ENCODE measurements around the gene TOR4A. TPM values are rescaled to one million over a fixed set of nuclear protein-coding genes. Genes with fewer than 3 reads are reported as not detected.

The TOR4A gene
- total RNA-seq, 1 donor from 2014 or later: 13.9 TPM

DNA sequence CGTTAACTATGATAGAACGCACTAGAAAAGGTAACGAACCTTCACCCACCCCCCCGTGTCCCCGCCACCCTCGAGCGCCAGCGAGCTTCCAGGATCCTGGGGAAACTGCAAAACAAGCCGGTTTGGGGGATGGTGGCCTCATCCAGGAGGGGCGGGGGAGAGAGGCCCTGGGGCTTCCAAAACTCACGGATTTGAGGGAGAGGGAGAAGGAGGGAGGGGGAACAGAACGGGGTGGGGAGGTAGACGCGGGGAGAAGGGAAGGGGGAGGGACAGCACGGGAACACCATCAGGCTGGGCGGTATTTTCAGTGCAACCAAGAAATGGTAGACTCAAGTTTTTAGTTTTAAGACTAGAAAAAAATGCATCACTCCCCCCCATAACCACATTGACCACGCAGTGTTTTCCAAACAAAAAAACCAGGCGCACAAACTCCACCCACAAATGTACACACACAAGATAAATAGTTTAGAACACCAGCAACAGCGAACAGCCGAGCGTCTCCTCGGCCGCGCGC lies 23.1 kb downstream of the TOR4A start:
- intact Hi-C loops (cut with DNase I): no loop called here

DNA sequence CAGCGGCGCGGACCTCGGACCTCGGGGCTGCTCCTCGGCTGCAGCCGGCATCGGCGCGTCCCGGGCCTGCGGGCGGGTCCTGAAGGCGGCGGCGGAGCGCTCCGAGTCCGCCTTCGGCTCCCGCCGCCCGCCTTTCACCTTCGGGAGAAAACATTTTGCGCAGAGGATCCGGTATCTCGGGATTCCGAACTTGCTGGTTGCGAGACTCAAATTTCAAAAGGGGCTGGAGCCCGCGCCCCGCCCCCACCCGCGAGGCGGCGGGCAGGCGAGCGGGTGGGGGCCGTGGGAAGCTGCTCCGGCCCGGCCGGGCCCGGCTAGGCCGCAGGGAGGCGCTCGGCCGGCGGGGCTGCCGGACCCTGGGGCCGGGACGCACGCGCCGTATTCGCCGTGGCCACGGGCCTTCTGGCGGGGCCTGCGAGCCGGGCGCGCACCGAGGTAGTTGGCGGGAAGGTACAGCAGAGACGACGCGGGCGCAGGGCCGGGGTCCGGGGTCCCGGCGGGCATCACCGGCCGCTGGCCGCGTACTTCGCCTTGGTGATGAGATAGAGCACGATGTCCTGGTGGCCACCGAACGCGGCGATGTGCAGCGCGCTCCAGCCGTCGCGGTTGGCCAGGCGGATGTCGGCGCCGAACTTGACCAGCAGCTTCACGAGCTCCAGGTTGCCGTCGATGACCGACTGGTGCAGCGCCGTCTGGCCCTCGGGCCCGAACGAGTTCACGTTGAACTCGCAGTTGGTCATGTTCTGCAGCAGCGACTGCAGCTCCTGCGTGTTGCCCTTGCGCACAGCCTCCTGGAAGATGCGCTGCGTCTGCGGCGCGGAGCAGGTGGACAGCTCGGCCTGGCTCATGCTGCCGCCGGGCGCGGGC lies 23.8 kb downstream of the TOR4A start:
- intact Hi-C loops (cut with DNase I): no loop called here
- DNase-seq (ENCODE audit: low spot score): no peak

More for the DNA sequence above, 23.1 kb downstream of the TOR4A start:
- no peak for DNase-seq (ENCODE audit: low spot score)

DNA sequence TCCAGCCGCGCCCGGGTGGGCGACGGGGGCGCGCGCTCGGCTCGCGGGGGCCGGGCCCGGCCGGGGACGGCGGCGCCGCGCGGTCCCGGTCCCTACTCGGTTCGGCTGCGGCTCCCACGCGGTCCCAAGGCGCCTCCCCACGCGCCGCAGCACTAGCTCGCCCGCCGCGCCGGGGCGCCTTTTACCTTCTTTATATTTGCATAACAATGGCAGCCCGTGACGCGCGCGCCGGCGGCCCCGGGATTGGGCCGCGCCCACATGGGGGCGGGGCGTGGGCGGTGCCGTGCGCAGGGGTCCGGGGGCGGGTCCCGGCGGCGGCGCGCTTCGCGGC lies 24.6 kb downstream of the TOR4A start, which contains the start of gene NRARP:
NRARP (minus strand) TSS at position 154 of the 331 bp plus-strand sequence. CDS start 343 bp downstream, outside the sequence.
- peak; percentile 93 for DNase-seq (ENCODE audit: low spot score)
- intact Hi-C loops (cut with DNase I): no loop called here

DNA sequence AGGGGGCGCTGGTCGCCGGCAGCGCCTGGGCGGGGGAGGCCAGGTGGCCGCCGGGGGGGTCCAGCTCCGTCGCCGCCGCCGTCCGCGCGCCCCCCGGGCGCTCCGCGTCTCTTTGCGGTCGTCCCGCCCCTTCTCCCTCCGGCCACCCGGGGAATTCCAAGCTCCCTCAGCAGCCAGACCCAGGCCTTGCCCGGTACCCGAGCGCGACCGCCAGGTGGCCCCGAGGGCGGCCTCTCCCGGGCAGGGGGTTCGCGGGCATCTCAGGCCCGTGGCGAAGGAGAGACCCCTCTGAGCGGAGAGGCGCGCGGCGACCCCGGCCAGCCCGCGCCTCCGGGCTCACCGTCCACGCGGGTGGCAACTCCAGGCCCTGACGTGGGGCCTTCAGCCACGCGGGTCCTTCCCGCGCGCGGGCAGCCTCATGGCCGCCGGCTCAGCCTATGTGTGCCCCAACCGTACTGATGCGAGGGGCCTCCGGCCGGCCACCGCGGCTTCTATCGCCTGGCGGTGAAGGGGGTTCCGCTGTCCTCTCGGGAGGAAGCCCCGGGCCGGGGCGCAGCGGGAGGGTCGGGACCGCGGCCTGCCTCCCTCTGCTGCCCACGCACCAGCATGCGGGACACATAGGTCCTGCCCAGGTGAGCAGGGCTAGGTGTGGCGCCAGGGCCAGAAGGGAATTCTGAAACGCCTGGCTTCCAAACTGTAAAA lies 25.1 kb downstream of the TOR4A start:
- no peak for DNase-seq (ENCODE audit: low spot score)
- intact Hi-C loops (cut with DNase I): no loop called here

DNA sequence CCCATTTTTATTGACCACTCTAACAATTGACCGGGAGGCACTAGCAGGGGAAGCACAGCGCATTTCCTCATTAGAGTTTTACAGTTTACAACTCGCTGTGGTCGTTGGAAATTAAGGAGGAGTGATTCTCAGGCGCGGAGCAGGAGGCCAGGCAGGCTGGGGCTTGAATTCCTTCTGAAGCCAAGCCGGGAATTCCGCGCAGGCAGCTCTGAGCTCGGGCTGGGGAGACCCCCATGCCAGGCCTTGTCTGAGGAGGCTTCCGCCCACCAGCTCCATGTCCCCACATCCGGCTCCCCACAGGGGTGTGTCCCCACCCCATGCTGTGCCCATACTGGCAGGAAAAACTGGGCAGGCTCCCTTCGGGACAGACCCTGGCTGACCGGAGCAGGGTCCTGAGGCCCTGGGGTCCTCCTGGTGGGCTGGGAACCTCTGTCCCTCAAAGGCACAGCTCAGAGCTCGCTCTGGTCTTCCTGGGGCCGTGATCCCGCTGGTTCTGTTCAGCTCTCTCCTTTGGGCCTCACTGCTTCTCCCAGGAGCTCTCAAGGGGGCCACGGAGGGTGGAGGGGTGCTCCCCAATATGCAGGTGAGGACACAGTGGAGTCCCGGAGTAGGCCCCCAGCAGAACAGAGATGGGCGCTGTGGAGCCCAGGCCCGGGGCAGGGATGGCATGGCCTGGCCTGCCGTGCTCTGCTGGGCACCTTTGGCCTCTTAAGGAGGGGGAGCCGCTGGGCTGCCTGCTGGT lies 25.8 kb downstream of the TOR4A start:
- DNase-seq (ENCODE audit: low spot score): peak; percentile 72
- intact Hi-C loops (cut with DNase I): no loop called here

DNA sequence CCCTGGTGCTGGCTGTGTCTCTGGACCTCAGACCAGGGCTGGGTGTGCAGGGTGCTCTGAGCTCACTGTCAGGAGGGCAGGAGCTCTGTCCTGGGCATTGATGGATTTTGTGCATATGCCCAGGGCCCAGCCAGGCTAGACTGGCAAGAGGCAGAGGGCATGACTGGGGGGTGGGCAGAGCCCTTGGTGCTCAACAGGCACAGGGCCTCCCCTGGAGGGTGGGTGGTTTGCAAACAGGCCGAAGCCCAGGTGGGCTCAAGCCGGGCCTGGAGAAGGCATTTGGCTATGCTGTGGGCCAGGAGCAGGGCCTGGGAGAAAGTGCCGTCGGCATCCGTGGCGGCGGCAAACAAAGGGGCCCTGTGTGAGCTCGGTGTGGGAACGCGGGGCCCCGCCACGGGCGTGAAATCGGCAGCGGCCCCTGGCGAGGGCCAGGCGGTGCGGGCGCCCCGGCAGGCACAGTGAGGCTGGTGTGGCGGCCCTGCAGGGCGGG lies 26.4 kb downstream of the TOR4A start:
- peak; percentile 58 for DNase-seq (ENCODE audit: low spot score)
- intact Hi-C loops (cut with DNase I): no loop called here

DNA sequence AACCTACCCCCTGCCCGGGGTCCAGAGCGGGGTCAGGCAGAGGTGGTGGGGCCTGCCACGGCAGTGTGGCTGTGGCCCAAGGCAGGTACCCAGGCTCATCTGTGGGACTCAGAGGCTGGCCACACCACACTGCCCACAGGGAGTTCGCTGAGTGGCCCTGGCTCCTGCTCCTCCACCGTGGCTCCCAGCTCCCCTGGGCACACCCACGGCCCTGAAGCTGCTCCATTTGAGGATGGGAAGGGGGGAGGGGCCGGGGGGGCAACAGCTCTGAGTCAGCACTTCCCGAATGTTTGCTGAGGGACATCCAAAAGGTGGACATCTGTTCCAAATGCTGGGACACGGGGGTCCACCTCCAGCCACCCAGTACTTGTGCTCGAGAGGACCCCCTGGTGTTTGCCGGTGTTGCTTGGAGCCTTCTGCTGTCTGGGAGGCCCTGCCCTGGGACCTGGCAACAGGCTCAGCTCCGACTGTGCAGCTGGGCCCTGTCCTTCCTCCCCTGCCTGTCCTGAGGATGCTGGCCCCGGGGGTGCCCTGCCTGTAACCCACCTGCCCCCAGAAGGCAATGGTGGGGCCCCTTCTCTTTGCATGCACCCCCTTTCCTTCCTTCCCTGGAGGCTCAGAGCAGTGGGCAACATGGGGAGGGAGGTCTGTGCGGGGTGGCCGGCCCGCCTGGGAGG lies 27.0 kb downstream of the TOR4A start:
- intact Hi-C loops (cut with DNase I): no loop called here
- DNase-seq (ENCODE audit: low spot score): peak; percentile 62

DNA sequence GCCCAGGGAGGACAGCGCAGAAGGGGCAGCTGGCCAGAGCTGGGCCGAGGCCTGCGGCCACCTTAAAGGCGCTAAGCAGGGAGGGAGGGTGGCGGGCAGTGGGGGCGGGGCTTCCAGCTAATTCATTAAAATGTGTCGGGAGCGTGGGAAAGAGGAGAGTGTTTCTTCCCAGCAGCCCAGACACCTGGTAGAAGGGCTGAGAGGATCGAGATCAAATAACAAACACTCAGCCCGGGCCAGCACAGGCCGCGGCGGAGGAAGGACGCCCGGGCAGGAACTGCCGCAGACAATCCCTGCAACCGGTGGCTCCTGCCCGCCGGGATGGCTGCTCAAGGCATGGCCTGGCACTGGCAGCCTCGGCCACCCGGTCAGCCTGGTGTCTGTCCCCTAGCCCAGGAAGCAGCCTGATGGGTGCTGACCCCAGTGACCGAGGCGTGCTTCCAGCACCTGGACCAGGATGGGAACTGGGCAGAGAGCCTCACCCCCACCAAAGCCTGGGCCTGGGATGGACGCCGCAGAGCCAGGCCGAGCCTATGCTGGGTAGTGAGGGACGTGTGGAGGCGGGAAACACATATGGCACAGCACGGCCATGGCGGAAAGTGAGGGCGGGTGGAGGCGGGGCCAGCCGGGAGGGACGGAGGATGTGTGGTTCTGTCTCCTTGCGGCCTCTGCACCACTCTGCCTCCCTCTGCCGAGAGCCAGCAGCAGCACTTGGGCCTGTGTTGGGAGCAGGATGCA lies 27.7 kb downstream of the TOR4A start:
- peak; percentile 75 for DNase-seq (ENCODE audit: low spot score)
- intact Hi-C loops (cut with DNase I): no loop called here

DNA sequence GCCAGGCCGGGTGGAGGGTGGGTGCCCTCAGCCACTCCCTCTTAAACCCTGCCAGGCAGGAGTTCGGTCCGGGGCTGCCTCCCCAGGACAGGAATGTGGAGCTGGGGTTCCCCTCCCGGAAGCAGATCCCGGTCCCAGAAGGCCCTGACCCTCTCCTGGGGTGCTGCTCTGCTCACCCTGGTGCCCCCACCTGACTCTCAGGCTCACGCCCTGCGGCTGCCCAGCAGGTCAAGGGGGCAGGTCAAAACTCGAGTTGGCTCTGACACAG lies 28.2 kb downstream of the TOR4A start:
- intact Hi-C loops (cut with DNase I): no loop called here
- DNase-seq (ENCODE audit: low spot score): no peak

DNA sequence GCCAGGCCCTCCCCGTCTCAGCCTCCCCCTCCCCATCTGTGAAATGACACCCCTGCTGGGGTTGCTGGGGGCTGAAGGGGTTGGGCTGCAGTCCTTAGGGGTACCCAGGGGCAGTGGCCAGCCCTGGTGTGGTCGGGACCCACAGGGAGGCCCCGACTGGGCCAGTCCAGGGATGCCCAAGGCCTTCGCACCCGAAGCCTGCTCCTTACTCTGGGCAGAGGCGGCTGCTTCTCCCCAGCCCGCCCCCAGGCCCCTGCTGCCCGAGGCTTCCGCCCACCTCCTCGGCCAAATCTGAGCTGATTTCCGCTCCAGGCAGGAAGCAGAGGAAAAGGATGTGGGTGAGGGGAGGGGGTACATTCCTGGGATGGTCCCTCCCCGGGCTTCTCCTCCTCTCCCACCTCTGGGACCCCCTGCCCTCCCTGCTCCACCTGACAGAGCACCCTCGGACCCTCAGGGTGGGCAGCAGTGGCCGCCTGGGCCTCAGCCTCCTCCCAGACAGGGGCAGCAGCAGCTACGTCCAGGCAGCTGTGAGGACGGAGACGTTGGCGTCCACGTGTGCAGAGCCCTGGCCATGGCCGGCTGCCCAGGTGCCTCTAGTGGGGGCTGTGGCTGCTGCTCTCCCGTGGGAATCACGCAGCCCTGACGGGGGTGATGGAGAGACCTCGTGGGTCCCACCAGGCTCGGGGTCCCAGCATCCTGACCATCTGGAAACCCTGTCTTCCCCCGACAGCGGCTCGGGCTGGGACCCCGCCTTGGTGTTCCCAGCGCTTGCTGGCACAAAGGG lies 28.7 kb downstream of the TOR4A start:
- DNase-seq (ENCODE audit: low spot score): no peak
- intact Hi-C loops (cut with DNase I): no loop called here

DNA sequence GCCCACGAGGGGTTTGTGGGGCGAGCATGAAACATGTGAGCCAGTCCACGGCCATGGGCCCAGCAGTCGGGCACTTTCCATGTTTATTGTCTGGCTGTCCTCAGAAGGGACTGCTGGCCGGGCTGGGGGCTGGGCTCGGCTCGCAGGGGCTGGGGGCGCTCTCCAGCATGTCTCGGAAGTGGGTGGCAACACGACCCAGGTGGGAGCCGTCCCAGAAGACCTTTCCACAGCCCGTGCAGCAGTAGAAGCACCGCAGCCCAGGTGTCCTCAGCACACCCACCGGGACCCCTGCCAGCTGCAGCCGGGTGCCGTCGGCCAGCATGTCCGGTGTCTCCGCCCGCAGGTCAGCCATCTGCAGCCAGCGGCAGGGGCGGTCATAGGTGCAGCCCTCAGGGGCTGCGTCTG lies 29.3 kb downstream of the TOR4A start:
- no peak for DNase-seq (ENCODE audit: low spot score)
- intact Hi-C loops (cut with DNase I): no loop called here

DNA sequence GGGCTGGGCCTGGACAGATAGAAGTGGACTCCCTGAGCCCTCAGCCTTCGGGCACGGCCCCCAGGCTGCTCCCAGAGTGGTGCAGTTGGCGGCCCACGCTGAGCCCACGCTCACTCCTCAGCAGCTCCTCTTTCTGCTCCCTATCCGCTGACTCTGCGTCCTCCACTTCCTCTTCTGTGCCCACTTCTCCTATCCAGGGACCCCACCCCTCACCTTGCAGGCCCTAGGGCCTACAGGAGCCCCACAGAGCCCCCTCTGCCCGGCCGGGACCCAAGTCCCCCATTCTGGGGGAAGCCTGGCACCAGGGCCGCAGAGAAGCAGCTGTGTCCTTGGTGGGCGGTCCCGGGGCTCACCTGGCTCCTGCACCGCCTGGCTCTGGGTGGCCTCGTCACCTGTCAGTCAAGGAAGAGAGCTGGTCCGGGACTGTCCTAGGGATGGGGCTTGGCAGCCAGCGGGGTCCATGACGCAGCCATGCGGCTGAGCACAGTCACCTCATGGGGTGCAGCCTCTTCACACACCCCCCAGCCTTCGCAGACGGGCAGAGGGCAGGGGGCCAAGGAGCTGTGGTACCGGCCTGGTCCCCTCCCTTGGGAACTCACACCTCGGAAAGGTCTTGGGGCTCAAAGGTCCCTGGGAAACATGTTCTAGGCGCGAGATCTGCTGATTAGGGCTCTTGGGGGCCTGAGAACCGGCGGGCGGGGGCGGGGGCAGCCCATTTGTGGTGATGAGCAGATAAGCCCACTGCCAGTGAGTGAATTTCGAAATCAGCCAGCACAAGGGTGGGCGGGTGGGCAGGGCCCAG lies 29.9 kb downstream of the TOR4A start:
- no peak for DNase-seq (ENCODE audit: low spot score)
- intact Hi-C loops (cut with DNase I): no loop called here

DNA sequence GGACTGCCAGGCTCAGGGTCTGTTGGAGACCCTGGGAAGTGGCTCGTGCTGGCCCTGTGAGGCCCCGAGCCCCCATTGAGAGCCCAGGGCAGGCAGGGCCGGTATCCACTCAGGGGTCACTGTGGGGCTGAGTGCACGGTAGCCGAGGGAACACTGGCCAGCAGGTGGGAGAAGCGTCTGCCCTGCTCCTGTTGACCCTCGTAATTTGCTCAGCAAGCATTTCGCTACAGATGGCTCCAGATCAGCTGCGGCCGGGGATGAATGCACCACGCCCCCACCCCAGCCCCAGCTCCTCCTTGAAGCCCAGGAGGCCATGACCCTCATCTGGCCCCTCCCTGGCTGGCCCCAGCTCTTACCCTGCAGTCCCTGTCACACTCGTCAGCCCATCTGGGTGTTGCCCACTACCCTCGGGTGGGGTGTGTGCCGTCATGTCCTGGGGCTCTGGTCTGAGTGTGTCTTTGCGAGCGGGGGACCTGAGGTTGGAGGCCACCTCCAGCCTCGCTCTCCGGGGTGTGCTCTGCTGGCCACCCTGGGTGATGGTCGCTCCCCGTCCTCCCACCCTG lies 30.6 kb downstream of the TOR4A start:
- no peak for DNase-seq (ENCODE audit: low spot score)
- intact Hi-C loops (cut with DNase I): no loop called here

DNA sequence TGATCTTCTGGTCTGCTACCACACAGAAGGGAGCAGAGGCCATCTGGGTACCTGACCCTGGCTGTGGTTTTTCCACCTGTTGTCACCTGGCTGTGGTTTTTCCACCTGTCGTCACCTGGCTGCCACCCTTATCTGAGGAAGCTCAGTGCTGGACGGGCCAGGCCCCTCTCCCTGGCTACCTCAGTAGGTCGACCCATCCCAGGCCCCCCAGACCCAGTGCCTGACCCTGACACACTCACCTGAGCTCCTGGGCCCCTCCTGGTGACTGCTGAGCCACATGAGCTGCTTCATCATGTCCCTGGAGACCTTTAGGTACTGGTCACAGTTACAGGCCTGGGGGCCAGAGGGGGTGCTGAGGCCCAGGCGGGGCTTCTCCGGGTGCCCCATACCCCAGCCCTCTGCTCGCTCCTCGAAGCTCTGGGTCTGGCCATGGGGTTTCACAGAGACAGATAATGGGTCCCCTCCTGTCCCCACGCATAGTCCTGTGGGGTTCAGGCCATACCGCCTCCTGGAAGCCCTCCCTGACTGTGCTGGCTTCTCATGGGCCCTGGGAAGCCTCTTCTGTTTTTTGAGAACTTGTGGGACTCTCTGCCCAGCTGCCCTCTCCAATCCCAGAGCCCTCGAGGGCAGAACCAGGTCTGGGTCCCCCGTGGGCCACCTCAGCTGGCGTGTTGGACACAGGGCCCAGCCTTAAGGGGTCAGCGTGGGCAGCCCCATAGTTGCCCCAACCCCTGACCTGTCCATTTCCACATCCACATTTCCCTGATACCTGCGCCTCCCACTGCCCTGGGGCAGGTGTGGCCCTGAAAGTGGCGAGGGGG lies 32.1 kb downstream of the TOR4A start:
- no peak for DNase-seq (ENCODE audit: low spot score)

DNA sequence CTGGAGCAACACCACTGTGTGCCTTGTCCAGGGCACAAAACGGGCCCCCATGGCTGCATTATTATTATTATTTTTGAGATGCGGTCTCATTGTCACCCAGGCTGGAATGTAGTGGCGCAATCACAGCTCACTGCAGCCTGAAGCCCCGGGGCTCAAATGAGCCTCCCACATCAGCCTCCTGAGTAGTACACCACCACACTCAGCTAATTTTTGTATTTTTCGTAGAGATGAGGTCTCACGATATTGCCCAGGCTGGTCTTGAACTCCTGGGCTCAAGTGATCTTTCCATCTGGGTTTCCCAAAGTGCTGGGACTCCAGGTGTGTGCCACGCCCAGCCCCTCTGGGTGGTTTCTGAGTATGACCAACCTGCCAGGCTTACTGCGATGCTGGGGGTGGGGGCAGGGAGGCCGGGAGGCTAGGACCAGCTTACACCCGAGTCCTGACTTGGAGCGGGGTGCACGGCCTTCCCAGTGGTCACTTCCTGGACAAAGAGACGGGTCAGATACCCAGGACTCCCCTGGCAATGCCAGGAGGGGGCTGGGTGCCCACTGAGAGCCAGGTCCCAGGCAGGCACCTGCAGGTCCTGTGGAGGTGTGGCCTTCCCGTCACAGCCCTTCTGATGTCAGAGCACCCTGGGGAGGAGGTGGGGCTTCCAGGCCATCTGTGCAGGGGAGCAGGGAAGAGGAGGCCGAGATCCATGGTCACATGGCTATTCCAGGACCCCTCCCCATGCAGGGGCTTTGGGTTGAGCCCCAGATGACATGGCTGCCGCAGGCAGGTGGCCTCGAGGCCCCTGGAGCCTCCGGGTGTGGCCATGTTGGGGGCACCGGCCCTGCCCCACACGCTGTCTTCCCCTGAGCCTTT lies 32.9 kb downstream of the TOR4A start:
- intact Hi-C loops (cut with DNase I): no loop called here
- DNase-seq (ENCODE audit: low spot score): no peak

More for the DNA sequence above, 32.1 kb downstream of the TOR4A start:
- intact Hi-C loops (cut with DNase I): no loop called here

All from cardiac septum (tissue), 1 donor.